Esophagus muscularis mucosa (tissue), 4 donors: Measurements from ENCODE around the gene MPO.

Experiments used
- CTCF ChIP-seq, 3 experiments: fragments of 200-600 bp in 2 of 3; fragments of 450-650 bp in 1 of 3; sonication (generic) in 2 of 3; IDR thresholded peaks; one replicate each; pipeline ENCODE4 v1.5.1; 2017 to 2019; ENCODE audit warnings: antibody characterized with exemption in 3 of 3, mild to moderate bottlenecking in 2 of 3, moderate library complexity in 1 of 3
- EP300 ChIP-seq: sonication (generic); formaldehyde crosslinking; IDR thresholded peaks from one replicate; pipeline ENCODE4 v1.6.1; 2017; ENCODE audit warnings: antibody characterized with exemption
- POLR2A ChIP-seq: fragments of 450-650 bp; IDR thresholded peaks from one replicate; pipeline ENCODE4 v1.6.1; 2017; ENCODE audit warnings: antibody characterized with exemption, moderate library complexity, mild to moderate bottlenecking, low read depth
- POLR2AphosphoS5 ChIP-seq, 2 donors: sonication (generic); formaldehyde crosslinking; IDR thresholded peaks; one replicate each; pipeline ENCODE4 v1.6.1; 2017; ENCODE audit warnings: antibody characterized with exemption in 2 of 2

DNA sequence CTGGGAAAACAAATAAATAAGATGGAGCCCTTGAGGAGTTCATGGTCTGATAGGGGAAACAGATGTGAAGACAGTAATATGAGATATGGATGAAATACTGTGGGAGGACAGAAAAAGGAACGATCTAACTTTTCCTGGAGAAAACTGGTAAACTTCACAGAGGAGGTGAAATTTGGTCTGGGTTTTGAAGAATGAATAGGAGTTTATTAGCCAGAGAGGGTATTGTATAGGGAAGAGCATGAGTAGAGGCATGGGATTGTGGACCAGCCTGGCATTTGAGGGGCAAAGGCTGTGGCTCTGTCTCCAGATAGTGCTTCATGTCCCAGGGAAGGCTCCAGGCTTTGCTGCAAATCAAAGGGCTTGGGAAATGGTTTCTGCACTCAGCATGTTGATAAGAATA lies 40.7 kb downstream of the MPO start:
- TF ChIP-seq POLR2A: no peak
- no peak for TF ChIP-seq CTCF (IDR thresholded peaks at IDR 0.05)
- TF ChIP-seq EP300: no peak
- TF ChIP-seq POLR2AphosphoS5 (IDR thresholded peaks at IDR 0.05): no peak
